HEK293 (cell line): Measurements from ENCODE around the gene TNFRSF8.

Experiments used
- HOXD13 ChIP-seq: sonication (generic); formaldehyde crosslinking; IDR thresholded peaks from 2 replicates; pipeline ENCODE4 v1.8.0; 2022; ENCODE audit warnings: missing genetic modification reagents, borderline replicate concordance
- MEIS1 ChIP-seq: sonication (generic); formaldehyde crosslinking; IDR thresholded peaks from 2 replicates; pipeline ENCODE4 v1.8.1; 2022; ENCODE audit warnings: missing genetic modification reagents, mild to moderate bottlenecking, borderline replicate concordance
- YY1 ChIP-seq: fragments of 450-650 bp; formaldehyde crosslinking; IDR thresholded peaks from 2 replicates; pipeline ENCODE4 v1.5.1; 2018; ENCODE audit warnings: missing biosample characterization, missing genetic modification characterization
- ZBTB21 ChIP-seq: fragments of 450-650 bp; formaldehyde crosslinking; IDR thresholded peaks from 2 replicates; pipeline ENCODE4 v1.5.1; 2017; ENCODE audit warnings: missing biosample characterization, missing genetic modification characterization
- ZFP37 ChIP-seq: fragments of 450-650 bp; formaldehyde crosslinking; IDR thresholded peaks from 2 replicates; pipeline ENCODE4 v1.5.1; 2016; ENCODE audit warnings: missing biosample characterization, missing genetic modification characterization
- ZNF140 ChIP-seq: fragments of 450-650 bp; formaldehyde crosslinking; IDR thresholded peaks from 2 replicates; pipeline ENCODE4 v1.5.1; 2016; ENCODE audit warnings: missing biosample characterization, missing genetic modification characterization
- ZNF221 ChIP-seq: fragments of 450-650 bp; formaldehyde crosslinking; IDR thresholded peaks from 2 replicates; pipeline ENCODE4 v1.5.1; 2017; ENCODE audit warnings: missing biosample characterization, missing genetic modification characterization, borderline replicate concordance
- ZNF341 ChIP-seq: fragments of 450-650 bp; formaldehyde crosslinking; IDR thresholded peaks from 2 replicates; pipeline ENCODE4; 2016; ENCODE audit warnings: low read depth, missing biosample characterization, missing genetic modification characterization
- ZNF670 ChIP-seq: fragments of 450-650 bp; formaldehyde crosslinking; IDR thresholded peaks from 2 replicates; pipeline ENCODE4 v1.5.1; 2016; ENCODE audit warnings: missing biosample characterization, missing genetic modification characterization, low read depth
- ZNF776 ChIP-seq: fragments of 450-650 bp; formaldehyde crosslinking; IDR thresholded peaks from 2 replicates; pipeline ENCODE4 v1.5.0; 2017; ENCODE audit warnings: missing biosample characterization, missing genetic modification characterization, borderline replicate concordance
- ZNF777 ChIP-seq: fragments of 450-650 bp; formaldehyde crosslinking; IDR thresholded peaks from 2 replicates; pipeline ENCODE4 v1.5.1; 2017; ENCODE audit warnings: missing biosample characterization, missing genetic modification characterization, borderline replicate concordance
- TF ChIP-seq, protein P1 (sequence below): fragments of 450-650 bp; formaldehyde crosslinking; IDR thresholded peaks from 2 replicates; pipeline ENCODE4 v1.5.1; 2016; ENCODE audit warnings: missing biosample characterization, missing genetic modification characterization

DNA sequence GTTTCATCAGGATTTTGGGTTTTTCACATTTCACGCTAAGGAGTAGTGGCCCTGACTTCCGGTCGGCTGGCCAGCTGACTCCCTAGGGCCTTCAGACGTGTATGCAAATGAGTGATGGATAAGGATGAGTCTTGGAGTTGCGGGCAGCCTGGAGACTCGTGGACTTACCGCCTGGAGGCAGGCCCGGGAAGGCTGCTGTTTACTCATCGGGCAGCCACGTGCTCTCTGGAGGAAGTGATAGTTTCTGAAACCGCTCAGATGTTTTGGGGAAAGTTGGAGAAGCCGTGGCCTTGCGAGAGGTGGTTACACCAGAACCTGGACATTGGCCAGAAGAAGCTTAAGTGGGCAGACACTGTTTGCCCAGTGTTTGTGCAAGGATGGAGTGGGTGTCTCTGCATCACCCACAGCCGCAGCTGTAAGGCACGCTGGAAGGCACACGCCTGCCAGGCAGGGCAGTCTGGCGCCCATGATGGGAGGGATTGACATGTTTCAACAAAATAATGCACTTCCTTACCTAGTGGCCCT lies 80.6 kb downstream of the TNFRSF8 start:
- TF ChIP-seq ZNF777 (tag by site-specific recombination), result no peak
- TF ChIP-seq, protein P1, sequence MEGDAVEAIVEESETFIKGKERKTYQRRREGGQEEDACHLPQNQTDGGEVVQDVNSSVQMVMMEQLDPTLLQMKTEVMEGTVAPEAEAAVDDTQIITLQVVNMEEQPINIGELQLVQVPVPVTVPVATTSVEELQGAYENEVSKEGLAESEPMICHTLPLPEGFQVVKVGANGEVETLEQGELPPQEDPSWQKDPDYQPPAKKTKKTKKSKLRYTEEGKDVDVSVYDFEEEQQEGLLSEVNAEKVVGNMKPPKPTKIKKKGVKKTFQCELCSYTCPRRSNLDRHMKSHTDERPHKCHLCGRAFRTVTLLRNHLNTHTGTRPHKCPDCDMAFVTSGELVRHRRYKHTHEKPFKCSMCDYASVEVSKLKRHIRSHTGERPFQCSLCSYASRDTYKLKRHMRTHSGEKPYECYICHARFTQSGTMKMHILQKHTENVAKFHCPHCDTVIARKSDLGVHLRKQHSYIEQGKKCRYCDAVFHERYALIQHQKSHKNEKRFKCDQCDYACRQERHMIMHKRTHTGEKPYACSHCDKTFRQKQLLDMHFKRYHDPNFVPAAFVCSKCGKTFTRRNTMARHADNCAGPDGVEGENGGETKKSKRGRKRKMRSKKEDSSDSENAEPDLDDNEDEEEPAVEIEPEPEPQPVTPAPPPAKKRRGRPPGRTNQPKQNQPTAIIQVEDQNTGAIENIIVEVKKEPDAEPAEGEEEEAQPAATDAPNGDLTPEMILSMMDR (tag by site-specific recombination), result no peak
- TF ChIP-seq ZNF670, result no peak
- no peak for TF ChIP-seq YY1 (tag by site-specific recombination)
- TF ChIP-seq ZNF221 (tag by site-specific recombination), result no peak
- TF ChIP-seq MEIS1 (CRISPR knock-in tag), result no peak
- TF ChIP-seq HOXD13 (CRISPR knock-in tag), result no peak
- TF ChIP-seq ZNF776, result no peak
- TF ChIP-seq ZBTB21 (tag by site-specific recombination), result no peak
- no peak for TF ChIP-seq ZFP37 (tag by site-specific recombination)
- no peak for TF ChIP-seq ZNF140
- TF ChIP-seq ZNF341 (tag by site-specific recombination), result no peak
